ENCODE data around the gene YARS1. TPM values are rescaled to one million over a fixed set of nuclear protein-coding genes. Genes with fewer than 3 reads are reported as not detected.

YARS1 gene
- total and polyA plus RNA-seq, 4 donors = 31.6 to 94.0 (median 52.6) TPM

DNA sequence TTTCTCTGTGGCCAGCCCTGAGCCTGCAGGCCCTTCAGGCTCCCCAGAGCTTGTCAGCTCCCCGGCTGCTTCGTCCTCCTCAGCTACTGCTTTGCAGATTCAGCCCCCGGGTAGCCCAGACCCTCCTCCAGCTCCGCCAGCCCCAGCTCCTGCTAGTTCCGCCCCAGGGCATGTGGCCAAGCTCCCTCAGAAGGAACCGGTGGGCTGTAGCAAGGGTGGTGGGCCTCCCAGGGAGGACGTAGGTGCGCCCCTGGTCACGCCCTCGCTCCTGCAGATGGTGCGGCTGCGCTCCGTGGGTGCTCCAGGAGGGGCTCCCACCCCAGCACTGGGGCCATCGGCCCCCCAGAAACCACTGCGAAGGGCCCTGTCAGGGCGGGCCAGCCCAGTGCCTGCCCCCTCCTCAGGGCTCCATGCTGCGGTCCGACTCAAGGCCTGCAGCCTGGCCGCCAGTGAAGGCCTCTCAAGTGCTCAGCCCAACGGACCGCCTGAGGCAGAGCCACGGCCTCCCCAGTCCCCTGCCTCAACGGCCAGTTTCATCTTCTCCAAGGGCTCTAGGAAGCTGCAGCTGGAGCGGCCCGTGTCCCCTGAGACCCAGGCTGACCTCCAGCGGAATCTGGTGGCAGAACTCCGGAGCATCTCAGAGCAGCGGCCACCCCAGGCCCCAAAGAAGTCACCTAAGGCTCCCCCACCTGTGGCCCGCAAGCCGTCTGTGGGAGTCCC lies 45.4 kb downstream of the YARS1 start:
- Histone ChIP-seq H3K27ac (ENCODE audit: low read depth in 1 of 2, low read length in 2 of 2) (no peak overlapping the region), H3K27me3 (ENCODE audit: control insufficient read depth in 4 of 4, insufficient read depth in 4 of 4, low read length in 3 of 4) (no peaks in the 10 kb centered on the region), H3K36me3 (ENCODE audit: control insufficient read depth in 4 of 4, insufficient read depth in 3 of 4, low read depth in 1 of 4, low read length in 3 of 4) (peaks cover 12 to 42% (median 13%) of the 10 kb centered on the region in 4 donors), H3K4me1 (ENCODE audit: control insufficient read depth in 4 of 4, insufficient read depth in 4 of 4, low read length in 3 of 4) (peaks cover 0 to 6% (median 0%) of the 10 kb centered on the region in 4 donors), H3K9ac (ENCODE audit: low read depth in 1 of 2, low read length in 2 of 2) (no peak overlapping the region), H3K9me3 (ENCODE audit: control insufficient read depth in 4 of 4, low read length in 3 of 4) (no peaks in the 10 kb centered on the region), H3K4me3 (ENCODE audit: low read depth in 1 of 3, low read length in 3 of 3) (no peak overlapping the region)
- 94% methylated on average over 30 of the region's 30 CpGs for WGBS
- DNase-seq (ENCODE audit: low spot score) = no peak
- TF ChIP-seq NR2F2 (IDR thresholded peaks at IDR 0.05) (no peak), FOXA1 (IDR thresholded peaks at IDR 0.05) (no peak), JUND (IDR thresholded peaks at IDR 0.05) (no peak), EGR1 (IDR thresholded peaks at IDR 0.05; ENCODE audit: low read depth in 2 of 2) (no peak), RAD21 (IDR thresholded peaks at IDR 0.05) (no peak), TAF1 (conservative IDR thresholded peaks at IDR 0.05) (no peak)
- TF ChIP-seq, protein P1, sequence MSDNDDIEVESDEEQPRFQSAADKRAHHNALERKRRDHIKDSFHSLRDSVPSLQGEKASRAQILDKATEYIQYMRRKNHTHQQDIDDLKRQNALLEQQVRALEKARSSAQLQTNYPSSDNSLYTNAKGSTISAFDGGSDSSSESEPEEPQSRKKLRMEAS (IDR thresholded peaks at IDR 0.05) = no peak
- TF ChIP-seq, protein P2, sequence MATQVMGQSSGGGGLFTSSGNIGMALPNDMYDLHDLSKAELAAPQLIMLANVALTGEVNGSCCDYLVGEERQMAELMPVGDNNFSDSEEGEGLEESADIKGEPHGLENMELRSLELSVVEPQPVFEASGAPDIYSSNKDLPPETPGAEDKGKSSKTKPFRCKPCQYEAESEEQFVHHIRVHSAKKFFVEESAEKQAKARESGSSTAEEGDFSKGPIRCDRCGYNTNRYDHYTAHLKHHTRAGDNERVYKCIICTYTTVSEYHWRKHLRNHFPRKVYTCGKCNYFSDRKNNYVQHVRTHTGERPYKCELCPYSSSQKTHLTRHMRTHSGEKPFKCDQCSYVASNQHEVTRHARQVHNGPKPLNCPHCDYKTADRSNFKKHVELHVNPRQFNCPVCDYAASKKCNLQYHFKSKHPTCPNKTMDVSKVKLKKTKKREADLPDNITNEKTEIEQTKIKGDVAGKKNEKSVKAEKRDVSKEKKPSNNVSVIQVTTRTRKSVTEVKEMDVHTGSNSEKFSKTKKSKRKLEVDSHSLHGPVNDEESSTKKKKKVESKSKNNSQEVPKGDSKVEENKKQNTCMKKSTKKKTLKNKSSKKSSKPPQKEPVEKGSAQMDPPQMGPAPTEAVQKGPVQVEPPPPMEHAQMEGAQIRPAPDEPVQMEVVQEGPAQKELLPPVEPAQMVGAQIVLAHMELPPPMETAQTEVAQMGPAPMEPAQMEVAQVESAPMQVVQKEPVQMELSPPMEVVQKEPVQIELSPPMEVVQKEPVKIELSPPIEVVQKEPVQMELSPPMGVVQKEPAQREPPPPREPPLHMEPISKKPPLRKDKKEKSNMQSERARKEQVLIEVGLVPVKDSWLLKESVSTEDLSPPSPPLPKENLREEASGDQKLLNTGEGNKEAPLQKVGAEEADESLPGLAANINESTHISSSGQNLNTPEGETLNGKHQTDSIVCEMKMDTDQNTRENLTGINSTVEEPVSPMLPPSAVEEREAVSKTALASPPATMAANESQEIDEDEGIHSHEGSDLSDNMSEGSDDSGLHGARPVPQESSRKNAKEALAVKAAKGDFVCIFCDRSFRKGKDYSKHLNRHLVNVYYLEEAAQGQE (IDR thresholded peaks at IDR 0.05) = no peak
- TF ChIP-seq, protein P3, sequence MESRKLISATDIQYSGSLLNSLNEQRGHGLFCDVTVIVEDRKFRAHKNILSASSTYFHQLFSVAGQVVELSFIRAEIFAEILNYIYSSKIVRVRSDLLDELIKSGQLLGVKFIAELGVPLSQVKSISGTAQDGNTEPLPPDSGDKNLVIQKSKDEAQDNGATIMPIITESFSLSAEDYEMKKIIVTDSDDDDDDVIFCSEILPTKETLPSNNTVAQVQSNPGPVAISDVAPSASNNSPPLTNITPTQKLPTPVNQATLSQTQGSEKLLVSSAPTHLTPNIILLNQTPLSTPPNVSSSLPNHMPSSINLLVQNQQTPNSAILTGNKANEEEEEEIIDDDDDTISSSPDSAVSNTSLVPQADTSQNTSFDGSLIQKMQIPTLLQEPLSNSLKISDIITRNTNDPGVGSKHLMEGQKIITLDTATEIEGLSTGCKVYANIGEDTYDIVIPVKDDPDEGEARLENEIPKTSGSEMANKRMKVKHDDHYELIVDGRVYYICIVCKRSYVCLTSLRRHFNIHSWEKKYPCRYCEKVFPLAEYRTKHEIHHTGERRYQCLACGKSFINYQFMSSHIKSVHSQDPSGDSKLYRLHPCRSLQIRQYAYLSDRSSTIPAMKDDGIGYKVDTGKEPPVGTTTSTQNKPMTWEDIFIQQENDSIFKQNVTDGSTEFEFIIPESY (IDR thresholded peaks at IDR 0.05) = no peak

DNA sequence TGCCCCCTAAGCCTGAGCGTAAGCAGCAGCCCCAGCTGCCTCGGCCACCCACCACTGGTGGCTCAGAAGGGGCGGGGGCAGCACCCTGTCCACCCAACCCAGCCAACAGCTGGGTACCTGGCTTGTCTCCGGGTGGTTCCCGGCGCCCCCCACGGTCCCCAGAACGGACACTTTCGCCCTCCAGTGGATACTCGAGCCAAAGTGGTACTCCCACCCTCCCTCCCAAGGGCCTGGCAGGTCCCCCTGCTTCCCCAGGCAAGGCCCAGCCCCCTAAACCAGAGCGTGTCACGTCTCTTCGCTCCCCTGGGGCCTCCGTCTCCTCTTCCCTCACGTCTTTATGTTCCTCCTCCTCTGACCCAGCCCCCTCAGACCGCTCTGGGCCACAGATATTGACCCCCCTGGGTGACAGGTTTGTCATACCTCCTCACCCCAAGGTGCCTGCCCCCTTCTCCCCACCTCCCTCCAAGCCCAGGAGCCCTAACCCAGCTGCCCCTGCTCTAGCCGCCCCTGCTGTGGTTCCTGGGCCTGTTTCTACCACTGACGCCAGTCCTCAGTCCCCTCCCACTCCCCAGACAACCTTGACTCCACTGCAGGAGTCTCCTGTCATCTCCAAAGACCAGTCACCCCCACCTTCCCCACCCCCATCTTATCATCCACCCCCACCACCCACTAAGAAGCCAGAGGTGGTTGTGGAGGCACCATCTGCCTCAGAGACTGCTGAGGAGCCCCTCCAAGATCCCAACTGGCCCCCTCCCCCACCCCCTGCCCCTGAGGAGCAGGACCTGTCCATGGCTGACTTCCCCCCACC lies 46.2 kb downstream of the YARS1 start:
- Histone ChIP-seq H3K9me3 (ENCODE audit: control insufficient read depth in 4 of 4, low read length in 3 of 4) (no peaks in the 10 kb centered on the region), H3K36me3 (ENCODE audit: control insufficient read depth in 4 of 4, insufficient read depth in 3 of 4, low read depth in 1 of 4, low read length in 3 of 4) (peaks cover 12 to 38% (median 13%) of the 10 kb centered on the region in 4 donors), H3K27me3 (ENCODE audit: control insufficient read depth in 4 of 4, insufficient read depth in 4 of 4, low read length in 3 of 4) (no peaks in the 10 kb centered on the region), H3K4me1 (ENCODE audit: control insufficient read depth in 4 of 4, insufficient read depth in 4 of 4, low read length in 3 of 4) (peaks cover 0 to 6% (median 0%) of the 10 kb centered on the region in 4 donors), H3K9ac (ENCODE audit: low read depth in 1 of 2, low read length in 2 of 2) (no peak overlapping the region), H3K27ac (ENCODE audit: low read depth in 1 of 2, low read length in 2 of 2) (no peak overlapping the region), H3K4me3 (ENCODE audit: low read depth in 1 of 3, low read length in 3 of 3) (no peak overlapping the region)
- no peak for DNase-seq (ENCODE audit: low spot score)
- TF ChIP-seq, protein P1 (IDR thresholded peaks at IDR 0.05) = no peak
- TF ChIP-seq RXRA (IDR thresholded peaks at IDR 0.05) (no peak), RAD21 (IDR thresholded peaks at IDR 0.05) (no peak), FOXA1 (IDR thresholded peaks at IDR 0.05) (no peak), TAF1 (conservative IDR thresholded peaks at IDR 0.05) (no peak), GABPA (IDR thresholded peaks at IDR 0.05 in 1 of 2, conservative IDR thresholded peaks at IDR 0.05 in 1 of 2) (no peak), EGR1 (IDR thresholded peaks at IDR 0.05; ENCODE audit: low read depth in 2 of 2) (no peak), NR2F2 (IDR thresholded peaks at IDR 0.05) (no peak), YY1 (IDR thresholded peaks at IDR 0.05) (no peak), HNF4G (IDR thresholded peaks at IDR 0.05) (no peak), JUND (IDR thresholded peaks at IDR 0.05) (no peak), HNF4A (conservative IDR thresholded peaks at IDR 0.05) (no peak)
- TF ChIP-seq, protein P4, sequence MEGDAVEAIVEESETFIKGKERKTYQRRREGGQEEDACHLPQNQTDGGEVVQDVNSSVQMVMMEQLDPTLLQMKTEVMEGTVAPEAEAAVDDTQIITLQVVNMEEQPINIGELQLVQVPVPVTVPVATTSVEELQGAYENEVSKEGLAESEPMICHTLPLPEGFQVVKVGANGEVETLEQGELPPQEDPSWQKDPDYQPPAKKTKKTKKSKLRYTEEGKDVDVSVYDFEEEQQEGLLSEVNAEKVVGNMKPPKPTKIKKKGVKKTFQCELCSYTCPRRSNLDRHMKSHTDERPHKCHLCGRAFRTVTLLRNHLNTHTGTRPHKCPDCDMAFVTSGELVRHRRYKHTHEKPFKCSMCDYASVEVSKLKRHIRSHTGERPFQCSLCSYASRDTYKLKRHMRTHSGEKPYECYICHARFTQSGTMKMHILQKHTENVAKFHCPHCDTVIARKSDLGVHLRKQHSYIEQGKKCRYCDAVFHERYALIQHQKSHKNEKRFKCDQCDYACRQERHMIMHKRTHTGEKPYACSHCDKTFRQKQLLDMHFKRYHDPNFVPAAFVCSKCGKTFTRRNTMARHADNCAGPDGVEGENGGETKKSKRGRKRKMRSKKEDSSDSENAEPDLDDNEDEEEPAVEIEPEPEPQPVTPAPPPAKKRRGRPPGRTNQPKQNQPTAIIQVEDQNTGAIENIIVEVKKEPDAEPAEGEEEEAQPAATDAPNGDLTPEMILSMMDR (IDR thresholded peaks at IDR 0.05; ENCODE audit: low read depth, low read length, missing input control) = no peak
- TF ChIP-seq, protein P2 (IDR thresholded peaks at IDR 0.05) = no peak
- WGBS = 89% methylated on average over 18 of the region's 18 CpGs

Measured in liver (tissue), 9 donors.